Mammary epithelial cell (primary cell): ENCODE results near the gene ITGA5.

Experiments used
- EZH2 ChIP-seq: IDR thresholded peaks from 2 replicates; pipeline ENCODE4 v1.6.1; 2012; ENCODE audit warnings: low read length, inconsistent platforms, borderline replicate concordance
- TF ChIP-seq, protein P1 (sequence below), 2 donors: IDR thresholded peaks in 1 of 2; conservative IDR thresholded peaks in 1 of 2; 2 replicates each; pipeline ENCODE4 v1.5.1; 2011 to 2012; ENCODE audit warnings: inconsistent platforms in 2 of 2, low read length in 2 of 2, mild to moderate bottlenecking in 2 of 2, control low read depth in 1 of 2, low read depth in 1 of 2; ENCODE audit not compliant: insufficient read depth in 1 of 2; ENCODE audit errors: extremely low read depth in 1 of 2

DNA sequence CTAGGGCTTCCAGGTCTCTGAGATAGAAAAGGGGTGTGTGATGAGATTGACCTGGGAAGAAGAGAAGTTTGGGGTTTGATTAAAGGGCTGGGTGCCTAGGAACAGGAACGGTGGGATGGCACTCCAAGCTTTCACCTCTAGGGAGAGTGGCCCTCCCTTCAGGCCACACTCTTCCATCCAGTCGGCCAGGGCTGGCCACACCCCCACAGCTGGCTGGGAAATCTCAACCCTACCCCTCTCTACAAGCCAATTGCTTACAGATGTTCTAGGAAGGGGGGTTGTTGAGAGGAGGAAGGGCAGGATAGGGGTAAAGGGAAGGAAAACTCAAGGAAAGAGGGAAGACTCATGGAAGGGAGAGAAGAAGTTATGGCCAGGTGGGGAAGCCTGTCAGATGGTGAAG lies 6.6 kb upstream of the ITGA5 start:
- TF ChIP-seq, protein P1, sequence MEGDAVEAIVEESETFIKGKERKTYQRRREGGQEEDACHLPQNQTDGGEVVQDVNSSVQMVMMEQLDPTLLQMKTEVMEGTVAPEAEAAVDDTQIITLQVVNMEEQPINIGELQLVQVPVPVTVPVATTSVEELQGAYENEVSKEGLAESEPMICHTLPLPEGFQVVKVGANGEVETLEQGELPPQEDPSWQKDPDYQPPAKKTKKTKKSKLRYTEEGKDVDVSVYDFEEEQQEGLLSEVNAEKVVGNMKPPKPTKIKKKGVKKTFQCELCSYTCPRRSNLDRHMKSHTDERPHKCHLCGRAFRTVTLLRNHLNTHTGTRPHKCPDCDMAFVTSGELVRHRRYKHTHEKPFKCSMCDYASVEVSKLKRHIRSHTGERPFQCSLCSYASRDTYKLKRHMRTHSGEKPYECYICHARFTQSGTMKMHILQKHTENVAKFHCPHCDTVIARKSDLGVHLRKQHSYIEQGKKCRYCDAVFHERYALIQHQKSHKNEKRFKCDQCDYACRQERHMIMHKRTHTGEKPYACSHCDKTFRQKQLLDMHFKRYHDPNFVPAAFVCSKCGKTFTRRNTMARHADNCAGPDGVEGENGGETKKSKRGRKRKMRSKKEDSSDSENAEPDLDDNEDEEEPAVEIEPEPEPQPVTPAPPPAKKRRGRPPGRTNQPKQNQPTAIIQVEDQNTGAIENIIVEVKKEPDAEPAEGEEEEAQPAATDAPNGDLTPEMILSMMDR (conservative IDR thresholded peaks at IDR 0.05 in 1 of 2, IDR thresholded peaks at IDR 0.05 in 1 of 2; ENCODE audit: extremely low read depth in 1 of 2, insufficient read depth in 1 of 2, low read depth in 1 of 2, low read length in 2 of 2): no peak
- TF ChIP-seq EZH2: no peak
